ENCODE results near the gene SLC17A6.

SLC17A6 gene

DNA sequence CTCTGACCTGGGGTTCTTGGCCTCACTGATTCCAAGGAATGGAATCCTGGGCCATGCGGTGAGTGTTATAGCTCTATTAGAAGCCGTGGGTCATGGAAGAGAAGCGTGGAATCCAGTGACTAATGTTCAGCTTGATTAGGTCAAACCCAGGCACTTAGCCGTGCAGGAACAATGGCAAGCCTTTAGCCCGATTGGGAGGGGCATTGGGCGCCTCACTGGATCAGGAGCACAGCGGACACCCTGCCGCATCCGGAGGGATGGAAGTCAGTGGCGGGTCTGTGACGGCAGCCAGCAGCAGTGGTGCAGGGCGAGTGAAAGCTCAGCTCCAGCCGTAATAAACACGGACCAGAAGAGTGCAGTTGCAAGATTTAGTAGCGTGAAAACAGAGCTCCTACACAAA lies 20.5 kb upstream of the SLC17A6 start:
- TF ChIP-seq ZFP30 (CRISPR knock-in tag; IDR thresholded peaks at IDR 0.05) = no peak
- TF ChIP-seq ZFP3 (CRISPR knock-in tag; IDR thresholded peaks at IDR 0.05) = no peak
- TF ChIP-seq SNAI2 (CRISPR knock-in tag; IDR thresholded peaks at IDR 0.05) = no peak
- no peak for TF ChIP-seq TOX (CRISPR knock-in tag; IDR thresholded peaks at IDR 0.05; ENCODE audit: borderline replicate concordance)
- TF ChIP-seq GLIS3 (CRISPR knock-in tag; IDR thresholded peaks at IDR 0.05) = no peak
- TF ChIP-seq, protein P1, sequence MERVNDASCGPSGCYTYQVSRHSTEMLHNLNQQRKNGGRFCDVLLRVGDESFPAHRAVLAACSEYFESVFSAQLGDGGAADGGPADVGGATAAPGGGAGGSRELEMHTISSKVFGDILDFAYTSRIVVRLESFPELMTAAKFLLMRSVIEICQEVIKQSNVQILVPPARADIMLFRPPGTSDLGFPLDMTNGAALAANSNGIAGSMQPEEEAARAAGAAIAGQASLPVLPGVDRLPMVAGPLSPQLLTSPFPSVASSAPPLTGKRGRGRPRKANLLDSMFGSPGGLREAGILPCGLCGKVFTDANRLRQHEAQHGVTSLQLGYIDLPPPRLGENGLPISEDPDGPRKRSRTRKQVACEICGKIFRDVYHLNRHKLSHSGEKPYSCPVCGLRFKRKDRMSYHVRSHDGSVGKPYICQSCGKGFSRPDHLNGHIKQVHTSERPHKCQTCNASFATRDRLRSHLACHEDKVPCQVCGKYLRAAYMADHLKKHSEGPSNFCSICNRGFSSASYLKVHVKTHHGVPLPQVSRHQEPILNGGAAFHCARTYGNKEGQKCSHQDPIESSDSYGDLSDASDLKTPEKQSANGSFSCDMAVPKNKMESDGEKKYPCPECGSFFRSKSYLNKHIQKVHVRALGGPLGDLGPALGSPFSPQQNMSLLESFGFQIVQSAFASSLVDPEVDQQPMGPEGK (CRISPR knock-in tag; IDR thresholded peaks at IDR 0.05; ENCODE audit: borderline replicate concordance) = no peak
- TF ChIP-seq, protein P2, sequence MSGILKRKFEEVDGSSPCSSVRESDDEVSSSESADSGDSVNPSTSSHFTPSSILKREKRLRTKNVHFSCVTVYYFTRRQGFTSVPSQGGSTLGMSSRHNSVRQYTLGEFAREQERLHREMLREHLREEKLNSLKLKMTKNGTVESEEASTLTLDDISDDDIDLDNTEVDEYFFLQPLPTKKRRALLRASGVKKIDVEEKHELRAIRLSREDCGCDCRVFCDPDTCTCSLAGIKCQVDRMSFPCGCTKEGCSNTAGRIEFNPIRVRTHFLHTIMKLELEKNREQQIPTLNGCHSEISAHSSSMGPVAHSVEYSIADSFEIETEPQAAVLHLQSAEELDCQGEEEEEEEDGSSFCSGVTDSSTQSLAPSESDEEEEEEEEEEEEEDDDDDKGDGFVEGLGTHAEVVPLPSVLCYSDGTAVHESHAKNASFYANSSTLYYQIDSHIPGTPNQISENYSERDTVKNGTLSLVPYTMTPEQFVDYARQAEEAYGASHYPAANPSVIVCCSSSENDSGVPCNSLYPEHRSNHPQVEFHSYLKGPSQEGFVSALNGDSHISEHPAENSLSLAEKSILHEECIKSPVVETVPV (CRISPR knock-in tag; IDR thresholded peaks at IDR 0.05) = no peak
- TF ChIP-seq ZNF8 (CRISPR knock-in tag; IDR thresholded peaks at IDR 0.05) = no peak
- TF ChIP-seq OSR1 (CRISPR knock-in tag; IDR thresholded peaks at IDR 0.05) = no peak
- no peak for TF ChIP-seq CSDC2 (CRISPR knock-in tag; IDR thresholded peaks at IDR 0.05)
- ATAC-seq = no peak

DNA sequence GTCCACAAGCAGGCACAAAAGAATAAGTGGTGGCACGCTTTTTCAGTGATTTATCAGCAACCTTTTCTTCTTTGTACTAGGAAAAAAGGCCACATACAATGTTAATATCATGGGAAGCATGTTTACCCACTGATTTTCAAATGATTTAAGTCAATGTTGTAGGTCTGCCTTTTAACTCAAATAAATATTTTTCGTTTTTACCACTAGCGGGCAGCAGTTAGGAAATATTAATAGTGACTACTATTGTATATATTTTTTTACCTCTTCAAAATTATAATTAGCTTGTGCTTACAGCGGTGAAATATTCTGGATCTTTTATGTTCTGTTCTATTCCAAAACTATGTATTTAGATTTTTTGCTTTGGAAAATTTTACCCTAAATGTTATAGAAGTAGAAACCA lies 6.4 kb upstream of the SLC17A6 start:
- TF ChIP-seq, protein P3, sequence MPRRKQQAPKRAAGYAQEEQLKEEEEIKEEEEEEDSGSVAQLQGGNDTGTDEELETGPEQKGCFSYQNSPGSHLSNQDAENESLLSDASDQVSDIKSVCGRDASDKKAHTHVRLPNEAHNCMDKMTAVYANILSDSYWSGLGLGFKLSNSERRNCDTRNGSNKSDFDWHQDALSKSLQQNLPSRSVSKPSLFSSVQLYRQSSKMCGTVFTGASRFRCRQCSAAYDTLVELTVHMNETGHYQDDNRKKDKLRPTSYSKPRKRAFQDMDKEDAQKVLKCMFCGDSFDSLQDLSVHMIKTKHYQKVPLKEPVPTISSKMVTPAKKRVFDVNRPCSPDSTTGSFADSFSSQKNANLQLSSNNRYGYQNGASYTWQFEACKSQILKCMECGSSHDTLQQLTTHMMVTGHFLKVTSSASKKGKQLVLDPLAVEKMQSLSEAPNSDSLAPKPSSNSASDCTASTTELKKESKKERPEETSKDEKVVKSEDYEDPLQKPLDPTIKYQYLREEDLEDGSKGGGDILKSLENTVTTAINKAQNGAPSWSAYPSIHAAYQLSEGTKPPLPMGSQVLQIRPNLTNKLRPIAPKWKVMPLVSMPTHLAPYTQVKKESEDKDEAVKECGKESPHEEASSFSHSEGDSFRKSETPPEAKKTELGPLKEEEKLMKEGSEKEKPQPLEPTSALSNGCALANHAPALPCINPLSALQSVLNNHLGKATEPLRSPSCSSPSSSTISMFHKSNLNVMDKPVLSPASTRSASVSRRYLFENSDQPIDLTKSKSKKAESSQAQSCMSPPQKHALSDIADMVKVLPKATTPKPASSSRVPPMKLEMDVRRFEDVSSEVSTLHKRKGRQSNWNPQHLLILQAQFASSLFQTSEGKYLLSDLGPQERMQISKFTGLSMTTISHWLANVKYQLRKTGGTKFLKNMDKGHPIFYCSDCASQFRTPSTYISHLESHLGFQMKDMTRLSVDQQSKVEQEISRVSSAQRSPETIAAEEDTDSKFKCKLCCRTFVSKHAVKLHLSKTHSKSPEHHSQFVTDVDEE (CRISPR knock-in tag; IDR thresholded peaks at IDR 0.05) = no peak
- TF ChIP-seq ZFP30 (CRISPR knock-in tag; IDR thresholded peaks at IDR 0.05) (no peak), RARB (CRISPR knock-in tag; IDR thresholded peaks at IDR 0.05) (no peak), ZC3H10 (CRISPR knock-in tag; IDR thresholded peaks at IDR 0.05) (no peak), CSDC2 (CRISPR knock-in tag; IDR thresholded peaks at IDR 0.05) (no peak), ZNF8 (CRISPR knock-in tag; IDR thresholded peaks at IDR 0.05) (no peak), GLIS3 (CRISPR knock-in tag; IDR thresholded peaks at IDR 0.05) (no peak), TOX (CRISPR knock-in tag; IDR thresholded peaks at IDR 0.05; ENCODE audit: borderline replicate concordance) (no peak), ZNF70 (CRISPR knock-in tag; IDR thresholded peaks at IDR 0.05) (no peak), ISL1 (CRISPR knock-in tag; IDR thresholded peaks at IDR 0.05) (no peak)
- TF ChIP-seq, protein P4, sequence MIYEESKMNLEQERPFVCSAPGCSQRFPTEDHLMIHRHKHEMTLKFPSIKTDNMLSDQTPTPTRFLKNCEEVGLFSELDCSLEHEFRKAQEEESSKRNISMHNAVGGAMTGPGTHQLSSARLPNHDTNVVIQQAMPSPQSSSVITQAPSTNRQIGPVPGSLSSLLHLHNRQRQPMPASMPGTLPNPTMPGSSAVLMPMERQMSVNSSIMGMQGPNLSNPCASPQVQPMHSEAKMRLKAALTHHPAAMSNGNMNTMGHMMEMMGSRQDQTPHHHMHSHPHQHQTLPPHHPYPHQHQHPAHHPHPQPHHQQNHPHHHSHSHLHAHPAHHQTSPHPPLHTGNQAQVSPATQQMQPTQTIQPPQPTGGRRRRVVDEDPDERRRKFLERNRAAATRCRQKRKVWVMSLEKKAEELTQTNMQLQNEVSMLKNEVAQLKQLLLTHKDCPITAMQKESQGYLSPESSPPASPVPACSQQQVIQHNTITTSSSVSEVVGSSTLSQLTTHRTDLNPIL (CRISPR knock-in tag; IDR thresholded peaks at IDR 0.05; ENCODE audit: low read depth) = no peak
- TF ChIP-seq, protein P1 (CRISPR knock-in tag; IDR thresholded peaks at IDR 0.05; ENCODE audit: borderline replicate concordance) = no peak
- TF ChIP-seq, protein P2 (CRISPR knock-in tag; IDR thresholded peaks at IDR 0.05) = no peak
- ATAC-seq = no peak

DNA sequence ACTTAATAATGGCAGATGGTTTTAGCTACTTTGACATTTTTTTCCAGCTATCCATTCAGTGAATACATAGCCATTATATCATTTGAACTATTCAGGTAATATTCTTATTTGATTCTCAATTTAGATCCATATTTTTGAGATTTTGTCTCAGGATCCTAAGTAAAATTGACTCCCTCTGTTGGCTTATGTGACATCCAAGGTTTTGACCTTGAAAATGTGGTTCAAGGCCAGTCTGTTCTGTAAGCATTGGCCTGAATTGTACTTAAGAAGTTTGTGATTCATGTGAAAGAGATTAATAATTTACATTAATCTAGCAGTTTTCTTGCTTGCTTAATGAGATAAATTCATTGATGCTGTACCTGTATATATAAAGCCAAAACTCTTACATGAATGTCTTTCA lies 1.6 kb upstream of the SLC17A6 start:
- TF ChIP-seq TCF4 (CRISPR knock-in tag; IDR thresholded peaks at IDR 0.05; ENCODE audit: borderline replicate concordance) (no peak), ARNTL (CRISPR knock-in tag; IDR thresholded peaks at IDR 0.05; ENCODE audit: borderline replicate concordance, low read depth) (no peak), ZFP30 (CRISPR knock-in tag; IDR thresholded peaks at IDR 0.05) (no peak), SNAI2 (CRISPR knock-in tag; IDR thresholded peaks at IDR 0.05) (no peak), TOX (CRISPR knock-in tag; IDR thresholded peaks at IDR 0.05; ENCODE audit: borderline replicate concordance) (no peak)
- TF ChIP-seq, protein P5, sequence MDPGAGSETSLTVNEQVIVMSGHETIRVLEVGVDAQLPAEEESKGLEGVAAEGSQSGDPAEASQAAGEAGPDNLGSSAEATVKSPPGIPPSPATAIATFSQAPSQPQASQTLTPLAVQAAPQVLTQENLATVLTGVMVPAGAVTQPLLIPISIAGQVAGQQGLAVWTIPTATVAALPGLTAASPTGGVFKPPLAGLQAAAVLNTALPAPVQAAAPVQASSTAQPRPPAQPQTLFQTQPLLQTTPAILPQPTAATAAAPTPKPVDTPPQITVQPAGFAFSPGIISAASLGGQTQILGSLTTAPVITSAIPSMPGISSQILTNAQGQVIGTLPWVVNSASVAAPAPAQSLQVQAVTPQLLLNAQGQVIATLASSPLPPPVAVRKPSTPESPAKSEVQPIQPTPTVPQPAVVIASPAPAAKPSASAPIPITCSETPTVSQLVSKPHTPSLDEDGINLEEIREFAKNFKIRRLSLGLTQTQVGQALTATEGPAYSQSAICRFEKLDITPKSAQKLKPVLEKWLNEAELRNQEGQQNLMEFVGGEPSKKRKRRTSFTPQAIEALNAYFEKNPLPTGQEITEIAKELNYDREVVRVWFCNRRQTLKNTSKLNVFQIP (CRISPR knock-in tag; IDR thresholded peaks at IDR 0.05; ENCODE audit: borderline replicate concordance, low read depth) = no peak
- TF ChIP-seq, protein P2 (CRISPR knock-in tag; IDR thresholded peaks at IDR 0.05) = no peak
- ATAC-seq = no peak
